ENCODE results near the gene PLTP.
"Not testable (repeated sequence)": the region's sequence is repeated elsewhere in the genome, so short reads cannot be mapped to it uniquely, and the experiment has no call there.

Gene PLTP

GRCh38 chr20:45931680-45932079 is 19.7 kb upstream of the PLTP start:
- H2AK5ac ChIP-seq (ENCODE audit: low read depth, low read length); H3K14ac ChIP-seq (ENCODE audit: low read length); H3K4ac ChIP-seq (ENCODE audit: low read length): not testable (repeated sequence)

GRCh38 chr20:45927071-45927878 is 15.3 kb upstream of the PLTP start:
- H2BK15ac ChIP-seq (ENCODE audit: low read length): no peak overlapping the region
- no peak overlapping the region for H4K91ac ChIP-seq (ENCODE audit: low read depth, low read length, poor library complexity)
- no peak overlapping the region for H3K27ac ChIP-seq (replicated peaks; ENCODE audit: low read length)
- peaks cover 0 to 4% of the 10 kb centered on the region in 2 donors for H3K36me3 ChIP-seq (replicated peaks in 1 of 2; ENCODE audit: control insufficient read depth in 2 of 2, insufficient read depth in 2 of 2, low read length in 2 of 2)
- peaks cover 2 to 9% of the 10 kb centered on the region in 2 donors for H3K4me1 ChIP-seq (ENCODE audit: control insufficient read depth in 2 of 2, insufficient read depth in 1 of 2, low read depth in 1 of 2, low read length in 2 of 2)
- no peak overlapping the region for H3K4me2 ChIP-seq (ENCODE audit: insufficient read depth, low read length, poor library complexity, severe bottlenecking)
- H2BK120ac ChIP-seq (ENCODE audit: low read depth, low read length): no peak overlapping the region
- no CpG with 5 or more reads among the region's 14 CpGs for WGBS, 2 donors (ENCODE audit: extremely low coverage in 2 of 2, insufficient read length in 2 of 2, insufficient replicate concordance in 1 of 2)
- H2AK5ac ChIP-seq (ENCODE audit: low read depth, low read length): no peak overlapping the region
- H3K9me3 ChIP-seq (replicated peaks in 1 of 2; ENCODE audit: control insufficient read depth in 2 of 2, insufficient read depth in 1 of 2, low read depth in 1 of 2, low read length in 2 of 2): no peaks in the 10 kb centered on the region
- no peak overlapping the region for H3K4ac ChIP-seq (ENCODE audit: low read length)
- no peak overlapping the region for H3K9ac ChIP-seq (ENCODE audit: low read depth, low read length, poor library complexity)
- no peak overlapping the region for H2AFZ ChIP-seq (ENCODE audit: low read length)
- no peak overlapping the region for H4K8ac ChIP-seq (ENCODE audit: low read depth, low read length)
- H3K4me3 ChIP-seq (ENCODE audit: low read length in 2 of 2): no peak overlapping the region
- H3K23ac ChIP-seq (ENCODE audit: low read depth, low read length, poor library complexity): no peak overlapping the region
- no peak for DNase-seq (ENCODE audit: low spot score)
- no peak overlapping the region for H3K14ac ChIP-seq (ENCODE audit: low read length)
- no peaks in the 10 kb centered on the region for H3K79me1 ChIP-seq (ENCODE audit: low read depth, low read length)
- H2BK12ac ChIP-seq (ENCODE audit: low read length): no peak overlapping the region
- H3K27me3 ChIP-seq (ENCODE audit: control insufficient read depth in 3 of 3, insufficient read depth in 3 of 3, low read depth in 1 of 3, low read length in 3 of 3): no peaks in the 10 kb centered on the region
- H3K18ac ChIP-seq (ENCODE audit: low read length): no peak overlapping the region
- no peak overlapping the region for H2BK5ac ChIP-seq (ENCODE audit: low read length)

More at GRCh38 chr20:45931680-45932079, 19.7 kb upstream of the PLTP start:
- not testable (repeated sequence) for H2AFZ ChIP-seq (ENCODE audit: low read length); H3K9ac ChIP-seq (ENCODE audit: low read depth, low read length, poor library complexity); H2BK15ac ChIP-seq (ENCODE audit: low read length); H4K8ac ChIP-seq (ENCODE audit: low read depth, low read length); H3K4me3 ChIP-seq (ENCODE audit: low read length in 2 of 2); H3K18ac ChIP-seq (ENCODE audit: low read length); H3K27ac ChIP-seq (replicated peaks; ENCODE audit: low read length); H2BK120ac ChIP-seq (ENCODE audit: low read depth, low read length); H2BK5ac ChIP-seq (ENCODE audit: low read length); H3K27me3 ChIP-seq (ENCODE audit: control insufficient read depth in 3 of 3, insufficient read depth in 3 of 3, low read depth in 1 of 3, low read length in 3 of 3); H2BK12ac ChIP-seq (ENCODE audit: low read length); H3K23ac ChIP-seq (ENCODE audit: low read depth, low read length, poor library complexity); H3K9me3 ChIP-seq (replicated peaks in 1 of 2; ENCODE audit: control insufficient read depth in 2 of 2, insufficient read depth in 1 of 2, low read depth in 1 of 2, low read length in 2 of 2); H3K79me1 ChIP-seq (ENCODE audit: low read depth, low read length); H4K91ac ChIP-seq (ENCODE audit: low read depth, low read length, poor library complexity); H3K4me2 ChIP-seq (ENCODE audit: insufficient read depth, low read length, poor library complexity, severe bottlenecking); DNase-seq (ENCODE audit: low spot score)
- WGBS, 2 donors (ENCODE audit: extremely low coverage in 2 of 2, insufficient read length in 2 of 2, insufficient replicate concordance in 1 of 2): no CpG with 5 or more reads among the region's 17 CpGs
- peaks cover 0 to 15% of the 10 kb centered on the region in 2 donors for H3K36me3 ChIP-seq (replicated peaks in 1 of 2; ENCODE audit: control insufficient read depth in 2 of 2, insufficient read depth in 2 of 2, low read length in 2 of 2)
- H3K4me1 ChIP-seq (ENCODE audit: control insufficient read depth in 2 of 2, insufficient read depth in 1 of 2, low read depth in 1 of 2, low read length in 2 of 2): peaks cover 4 to 15% of the 10 kb centered on the region in 2 donors

GRCh38 chr20:45926731-45927070 is 14.7 kb upstream of the PLTP start:
- Histone ChIP-seq H2AK5ac (ENCODE audit: low read depth, low read length) (no peak overlapping the region), H4K91ac (ENCODE audit: low read depth, low read length, poor library complexity) (no peak overlapping the region), H2BK120ac (ENCODE audit: low read depth, low read length) (no peak overlapping the region), H2BK5ac (ENCODE audit: low read length) (no peak overlapping the region), H3K14ac (ENCODE audit: low read length) (no peak overlapping the region), H3K18ac (ENCODE audit: low read length) (no peak overlapping the region), H3K27ac (replicated peaks; ENCODE audit: low read length) (no peak overlapping the region), H3K27me3 (ENCODE audit: control insufficient read depth in 3 of 3, insufficient read depth in 3 of 3, low read depth in 1 of 3, low read length in 3 of 3) (no peaks in the 10 kb centered on the region), H2BK12ac (ENCODE audit: low read length) (no peak overlapping the region), H3K4me2 (ENCODE audit: insufficient read depth, low read length, poor library complexity, severe bottlenecking) (no peak overlapping the region), H3K9me3 (replicated peaks in 1 of 2; ENCODE audit: control insufficient read depth in 2 of 2, insufficient read depth in 1 of 2, low read depth in 1 of 2, low read length in 2 of 2) (no peaks in the 10 kb centered on the region), H4K8ac (ENCODE audit: low read depth, low read length) (no peak overlapping the region), H3K9ac (ENCODE audit: low read depth, low read length, poor library complexity) (no peak overlapping the region), H3K4me3 (ENCODE audit: low read length in 2 of 2) (no peak overlapping the region), H3K79me1 (ENCODE audit: low read depth, low read length) (no peaks in the 10 kb centered on the region), H3K4ac (ENCODE audit: low read length) (no peak overlapping the region), H3K23ac (ENCODE audit: low read depth, low read length, poor library complexity) (no peak overlapping the region), H3K4me1 (ENCODE audit: control insufficient read depth in 2 of 2, insufficient read depth in 1 of 2, low read depth in 1 of 2, low read length in 2 of 2) (peaks cover 2 to 9% of the 10 kb centered on the region in 2 donors), H2BK15ac (ENCODE audit: low read length) (no peak overlapping the region), H2AFZ (ENCODE audit: low read length) (no peak overlapping the region), H3K36me3 (replicated peaks in 1 of 2; ENCODE audit: control insufficient read depth in 2 of 2, insufficient read depth in 2 of 2, low read length in 2 of 2) (no peaks in the 10 kb centered on the region)
- DNase-seq (ENCODE audit: low spot score): no peak
- no CpG with 5 or more reads among the region's 2 CpGs for WGBS, 2 donors (ENCODE audit: extremely low coverage in 2 of 2, insufficient read length in 2 of 2, insufficient replicate concordance in 1 of 2)

GRCh38 chr20:45925821-45926506 is 14.0 kb upstream of the PLTP start:
- H3K4me2 ChIP-seq (ENCODE audit: insufficient read depth, low read length, poor library complexity, severe bottlenecking): no peak overlapping the region
- H3K36me3 ChIP-seq (replicated peaks in 1 of 2; ENCODE audit: control insufficient read depth in 2 of 2, insufficient read depth in 2 of 2, low read length in 2 of 2): no peaks in the 10 kb centered on the region
- H3K27ac ChIP-seq (replicated peaks; ENCODE audit: low read length): peak overlapping the region; percentile 47
- H3K4me3 ChIP-seq (ENCODE audit: low read length in 2 of 2): no peak overlapping the region
- peak overlapping the region; percentile 59 for H3K18ac ChIP-seq (ENCODE audit: low read length)
- no peak overlapping the region for H2BK120ac ChIP-seq (ENCODE audit: low read depth, low read length)
- WGBS, 2 donors (ENCODE audit: extremely low coverage in 2 of 2, insufficient read length in 2 of 2, insufficient replicate concordance in 1 of 2): no CpG with 5 or more reads among the region's 9 CpGs
- H3K9me3 ChIP-seq (replicated peaks in 1 of 2; ENCODE audit: control insufficient read depth in 2 of 2, insufficient read depth in 1 of 2, low read depth in 1 of 2, low read length in 2 of 2): no peaks in the 10 kb centered on the region
- no peak overlapping the region for H2BK15ac ChIP-seq (ENCODE audit: low read length)
- H2BK12ac ChIP-seq (ENCODE audit: low read length): no peak overlapping the region
- H4K91ac ChIP-seq (ENCODE audit: low read depth, low read length, poor library complexity): no peak overlapping the region
- peaks cover 0 to under 1% (median 0%) of the 10 kb centered on the region in 3 experiments for H3K27me3 ChIP-seq (ENCODE audit: control insufficient read depth in 3 of 3, insufficient read depth in 3 of 3, low read depth in 1 of 3, low read length in 3 of 3)
- H3K23ac ChIP-seq (ENCODE audit: low read depth, low read length, poor library complexity): peak overlapping the region; percentile 76
- no peak overlapping the region for H4K8ac ChIP-seq (ENCODE audit: low read depth, low read length)
- H3K14ac ChIP-seq (ENCODE audit: low read length): no peak overlapping the region
- H2BK5ac ChIP-seq (ENCODE audit: low read length): no peak overlapping the region
- H3K4ac ChIP-seq (ENCODE audit: low read length): no peak overlapping the region
- H3K79me1 ChIP-seq (ENCODE audit: low read depth, low read length): no peaks in the 10 kb centered on the region
- no peak for DNase-seq (ENCODE audit: low spot score)
- no peak overlapping the region for H3K9ac ChIP-seq (ENCODE audit: low read depth, low read length, poor library complexity)
- peaks cover 2 to 9% of the 10 kb centered on the region in 2 donors for H3K4me1 ChIP-seq (ENCODE audit: control insufficient read depth in 2 of 2, insufficient read depth in 1 of 2, low read depth in 1 of 2, low read length in 2 of 2)
- no peak overlapping the region for H2AK5ac ChIP-seq (ENCODE audit: low read depth, low read length)
- peak overlapping the region; percentile 25 for H2AFZ ChIP-seq (ENCODE audit: low read length)
